Natural killer cell (primary cell): ENCODE data around the gene PKMYT1. TPM values are rescaled to one million over a fixed set of nuclear protein-coding genes. Genes with fewer than 3 reads are reported as not detected.
"Not testable (repeated sequence)": the region's sequence is repeated elsewhere in the genome, so short reads cannot be mapped to it uniquely, and the experiment has no call there.

Source experiments
- ATAC-seq, 3 donors: fragments of 150-1000 bp in 2 of 3; fragments of 200-7000 bp in 1 of 3; cut with Tn5 transposase; 1 replicate in 1 of 3; 2 replicates in 2 of 3; pipeline ENCODE4 v1.10.0; 2021; ENCODE audit warnings: mild to moderate bottlenecking in 2 of 3, moderate library complexity in 2 of 3
- DNase-seq, 2 donors: peaks; one replicate each; pipeline versions ENCODE4 v3.0.0 to v3.0.0-alpha.2; 2013 to 2021; ENCODE audit warnings: mixed read lengths in 1 of 2
- H3K27ac ChIP-seq: one replicate; pipeline ENCODE4 v1.5.1; 2013; ENCODE audit warnings: mild to moderate bottlenecking, low read length
- H3K27me3 ChIP-seq: one replicate; pipeline ENCODE4 v1.6.1; 2013; ENCODE audit warnings: low read length; ENCODE audit not compliant: control insufficient read depth, insufficient read depth
- H3K36me3 ChIP-seq: one replicate; pipeline ENCODE4 v1.6.1; 2013; ENCODE audit warnings: low read length; ENCODE audit not compliant: control insufficient read depth, insufficient read depth
- H3K4me1 ChIP-seq: one replicate; pipeline ENCODE4 v1.6.1; 2013; ENCODE audit warnings: low read length; ENCODE audit not compliant: control insufficient read depth, insufficient read depth
- H3K4me3 ChIP-seq: one replicate; pipeline ENCODE4 v1.5.1; 2013; ENCODE audit warnings: low read length
- H3K9me3 ChIP-seq: one replicate; pipeline ENCODE4 v1.6.1; 2013; ENCODE audit warnings: low read length; ENCODE audit not compliant: control insufficient read depth, insufficient read depth
- H3K27ac Mint-ChIP-seq, 2 donors: one replicate each; pipeline ENCODE4 v1.8.0; 2022; ENCODE audit warnings: mild to moderate bottlenecking in 2 of 2, mixed read lengths in 2 of 2, moderate library complexity in 1 of 2
- H3K27me3 Mint-ChIP-seq, 2 donors: one replicate each; pipeline ENCODE4 v1.8.0; 2022; ENCODE audit warnings: low read depth in 2 of 2, mixed read lengths in 2 of 2
- H3K36me3 Mint-ChIP-seq: one replicate; pipeline ENCODE4 v1.8.0; 2022; ENCODE audit warnings: mixed read lengths
- H3K4me1 Mint-ChIP-seq, 2 donors: one replicate each; pipeline ENCODE4 v1.8.0; 2022; ENCODE audit warnings: mixed read lengths in 2 of 2
- H3K4me3 Mint-ChIP-seq: one replicate; pipeline ENCODE4 v1.8.0; 2022; ENCODE audit warnings: mild to moderate bottlenecking, moderate library complexity, mixed read lengths
- H3K9me3 Mint-ChIP-seq, 2 donors: one replicate each; pipeline ENCODE4 v1.8.0; 2022; ENCODE audit warnings: mixed read lengths in 2 of 2
- CTCF ChIP-seq: fragments of 200-600 bp; IDR thresholded peaks from one replicate; pipeline ENCODE4 v1.8.0; 2022; ENCODE audit warnings: antibody characterized with exemption
- WGBS: methylation state at CpG from one replicate; pipeline ENCODE4 v1.1.7; 2013; ENCODE audit warnings: missing lambda C conversion rate; ENCODE audit not compliant: insufficient coverage; 5-methylcytosine and 5-hydroxymethylcytosine counted together
- intact Hi-C: fragments of 100-400 bp; cut with micrococcal nuclease; formaldehyde crosslinking; loops from one replicate; pipeline ENCODE4 v1.14.2; 2022
- total RNA-seq, 4 donors: library from RNA; stranded (reverse); fragments of 120-200 nt in 1 of 4; gene quantifications; one replicate each; pipeline versions ENCODE4 v1.2.3 to v1.2.4, GENCODE V29; 2013 to 2022

Gene PKMYT1
- total RNA-seq, 3 donors from 2014 or later (not counting 1 experiment from before 2014, with no cell fraction given) = 2.6 to 5.9 (median 3.5) TPM

GRCh38 chr16:2948807-2949704 lies 31.2 kb downstream of the PKMYT1 start:
- H3K4me1 Mint-ChIP-seq = no peaks in the 10 kb centered on the region
- DNase-seq (no peak), ATAC-seq (no peak)
- Histone ChIP-seq H3K27ac (no peak overlapping the region), H3K4me3 (no peak overlapping the region), H3K4me1 (no peaks in the 10 kb centered on the region), H3K27me3 (no peaks in the 10 kb centered on the region), H3K9me3 (no peaks in the 10 kb centered on the region), H3K36me3 (no peaks in the 10 kb centered on the region)
- H3K9me3 Mint-ChIP-seq = no peaks in the 10 kb centered on the region
- TF ChIP-seq CTCF = no peak
- 91% methylated on average over 36 of the region's 36 CpGs for WGBS
- H3K27me3 Mint-ChIP-seq = no peaks in the 10 kb centered on the region
- no peak overlapping the region for H3K27ac Mint-ChIP-seq
- intact Hi-C loops = no loop called here
- H3K36me3 Mint-ChIP-seq = no peaks in the 10 kb centered on the region
- H3K4me3 Mint-ChIP-seq = no peak overlapping the region

- Histone ChIP-seq H3K36me3 (peaks cover 5% of the 10 kb centered on the region), H3K9me3 (no peaks in the 10 kb centered on the region), H3K27me3 (no peaks in the 10 kb centered on the region), H3K4me1 (no peaks in the 10 kb centered on the region), H3K27ac (no peak overlapping the region), H3K4me3 (no peak overlapping the region)
- Mint-ChIP-seq H3K36me3 (no peaks in the 10 kb centered on the region), H3K9me3 (no peaks in the 10 kb centered on the region), H3K4me1 (no peaks in the 10 kb centered on the region), H3K4me3 (no peak overlapping the region), H3K27me3 (no peaks in the 10 kb centered on the region), H3K27ac (no peak overlapping the region)
- 99% methylated on average over 4 of the region's 4 CpGs for WGBS
- no peak for TF ChIP-seq CTCF
- DNase-seq (no peak), ATAC-seq (no peak)
- intact Hi-C loops = no loop called here
These were observed 33.6 kb downstream of the PKMYT1 start for GRCh38 chr16:2946649-2947048.

GRCh38 chr16:2943716-2944115 lies 36.5 kb downstream of the PKMYT1 start:
- H3K27me3 ChIP-seq, H3K4me3 Mint-ChIP-seq, H3K4me3 ChIP-seq, H3K27ac ChIP-seq, H3K27me3 Mint-ChIP-seq, H3K36me3 Mint-ChIP-seq, H3K4me1 ChIP-seq, ATAC-seq, H3K9me3 Mint-ChIP-seq, H3K27ac Mint-ChIP-seq, H3K9me3 ChIP-seq, DNase-seq, H3K4me1 Mint-ChIP-seq, intact Hi-C loops: not testable (repeated sequence)
- WGBS = 83% methylated on average over 12 of the region's 12 CpGs
- H3K36me3 ChIP-seq = peaks cover 26% of the 10 kb centered on the region

DNA sequence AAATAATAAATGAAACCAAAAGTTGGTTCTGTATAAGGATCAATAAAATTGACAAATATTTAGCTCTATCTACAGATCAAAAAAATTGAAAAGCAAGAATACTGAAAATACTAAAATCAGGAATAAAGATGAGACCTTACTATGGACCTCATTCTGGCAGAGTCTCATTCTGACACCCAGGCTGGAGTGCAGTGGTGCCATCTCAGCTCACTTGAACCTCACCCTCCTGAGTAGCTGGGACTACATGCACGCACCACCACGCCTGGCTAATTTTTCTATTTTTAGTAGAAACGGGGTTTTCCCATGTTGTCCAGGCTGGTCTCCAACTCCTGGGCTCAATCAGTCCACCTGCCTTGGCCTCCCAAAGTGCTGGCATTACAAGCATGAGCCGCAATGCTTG lies 38.2 kb downstream of the PKMYT1 start:
- no peak overlapping the region for H3K4me3 ChIP-seq
- no peaks in the 10 kb centered on the region for H3K9me3 ChIP-seq
- Mint-ChIP-seq H3K36me3 (no peaks in the 10 kb centered on the region), H3K4me1 (no peaks in the 10 kb centered on the region), H3K4me3 (no peak overlapping the region), H3K27me3 (no peaks in the 10 kb centered on the region), H3K27ac (no peak overlapping the region), H3K9me3 (no peaks in the 10 kb centered on the region)
- H3K4me1 ChIP-seq = no peaks in the 10 kb centered on the region
- no peak for ATAC-seq
- DNase-seq = no peak
- intact Hi-C loops = no loop called here
- no peaks in the 10 kb centered on the region for H3K27me3 ChIP-seq
- peaks cover 38% of the 10 kb centered on the region for H3K36me3 ChIP-seq
- TF ChIP-seq CTCF = no peak
- 95% methylated on average over 4 of the region's 4 CpGs for WGBS
- H3K27ac ChIP-seq = no peak overlapping the region
